HepG2 (cell line): ENCODE data around the gene NEDD8. TPM values are rescaled to one million over a fixed set of nuclear protein-coding genes. Genes with fewer than 3 reads are reported as not detected.

ENCODE experiments used
- AGO2 ChIP-seq: fragments of 200-400 bp; formaldehyde crosslinking; optimal IDR thresholded peaks from 2 replicates; pipeline ENCODE3; 2017; ENCODE audit warnings: mild to moderate bottlenecking, low read depth, low read length, moderate library complexity
- ATF7 ChIP-seq, 2 experiments: fragments of 450-650 bp in 1 of 2; sonication (generic) in 1 of 2; formaldehyde crosslinking in 1 of 2; IDR thresholded peaks; 2 replicates each; pipeline versions ENCODE4 v1.4.0 to v1.6.1; 2016 to 2020; ENCODE audit warnings: antibody characterized with exemption in 1 of 2, mild to moderate bottlenecking in 1 of 2, missing genetic modification reagents in 1 of 2
- ERF ChIP-seq: IDR thresholded peaks from 2 replicates; pipeline ENCODE4 v1.6.1; 2018; ENCODE audit warnings: missing biosample characterization, missing genetic modification reagents
- HMGXB3 ChIP-seq: sonication (generic); formaldehyde crosslinking; IDR thresholded peaks from 2 replicates; pipeline ENCODE4 v1.4.0; 2020; ENCODE audit warnings: missing genetic modification reagents, borderline replicate concordance
- HMGXB4 ChIP-seq, 2 experiments: sonication (generic) in 1 of 2; formaldehyde crosslinking in 1 of 2; IDR thresholded peaks; 2 replicates each; pipeline versions ENCODE4 v1.4.0 to v1.6.1; 2018 to 2020; ENCODE audit warnings: missing genetic modification reagents in 2 of 2, borderline replicate concordance in 1 of 2, low read depth in 1 of 2, mild to moderate bottlenecking in 1 of 2, missing biosample characterization in 1 of 2
- IRF2 ChIP-seq: IDR thresholded peaks from 2 replicates; pipeline ENCODE4 v1.6.1; 2018; ENCODE audit warnings: missing genetic modification reagents, missing compliant biosample characterization
- MED1 ChIP-seq: sonication (generic); formaldehyde crosslinking; IDR thresholded peaks from 2 replicates; pipeline ENCODE4 v1.4.0; 2020; ENCODE audit warnings: missing genetic modification reagents
- NPAS2 ChIP-seq: sonication (generic); formaldehyde crosslinking; IDR thresholded peaks from 2 replicates; pipeline ENCODE4 v1.8.0; 2022; ENCODE audit warnings: mild to moderate bottlenecking, missing genetic modification reagents, borderline replicate concordance
- PAX8 ChIP-seq: sonication (generic); formaldehyde crosslinking; IDR thresholded peaks from 2 replicates; pipeline ENCODE4 v1.8.0; 2022; ENCODE audit warnings: mild to moderate bottlenecking, missing genetic modification reagents, borderline replicate concordance
- RBM22 ChIP-seq: fragments of 200-400 bp; formaldehyde crosslinking; optimal IDR thresholded peaks from 2 replicates; pipeline ENCODE3; 2017; ENCODE audit warnings: mild to moderate bottlenecking, low read length, moderate library complexity
- RERE ChIP-seq: IDR thresholded peaks from 2 replicates; pipeline ENCODE4 v1.6.1; 2016; ENCODE audit warnings: low read depth, missing genetic modification reagents, missing compliant biosample characterization
- SALL1 ChIP-seq: sonication (generic); formaldehyde crosslinking; IDR thresholded peaks from 2 replicates; pipeline ENCODE4 v1.8.0; 2022; ENCODE audit warnings: mild to moderate bottlenecking, missing genetic modification reagents
- TAF1 ChIP-seq: sonication (generic); formaldehyde crosslinking; IDR thresholded peaks from 2 replicates; pipeline ENCODE4 v1.4.0; 2020; ENCODE audit warnings: missing genetic modification reagents
- ZNF296 ChIP-seq: sonication (generic); formaldehyde crosslinking; conservative IDR thresholded peaks from 2 replicates; pipeline ENCODE4 v1.5.0; 2020; ENCODE audit warnings: mild to moderate bottlenecking, missing genetic modification reagents
- ZNF383 ChIP-seq: sonication (generic); formaldehyde crosslinking; IDR thresholded peaks from 2 replicates; pipeline ENCODE4 v1.4.0; 2020; ENCODE audit warnings: missing genetic modification reagents, mild to moderate bottlenecking, borderline replicate concordance
- ZNF562 ChIP-seq: sonication (generic); formaldehyde crosslinking; IDR thresholded peaks from 2 replicates; pipeline ENCODE4 v1.8.0; 2022; ENCODE audit warnings: missing genetic modification reagents, borderline replicate concordance
- ZZZ3 ChIP-seq: sonication (generic); formaldehyde crosslinking; IDR thresholded peaks from 2 replicates; pipeline ENCODE4 v1.4.0; 2020; ENCODE audit warnings: missing genetic modification reagents, mild to moderate bottlenecking, borderline replicate concordance
- polyA plus RNA-seq, 8 experiments: library from polyadenylated mRNA; depleted of rRNA in 3 of 8; stranded (reverse) in 7 of 8; unstranded in 1 of 8; fragments of >200 nt; fragmentation: Illumina TruSeq in 4 of 8; extraction: Trizol in 4 of 8; gene quantifications; 2 replicates each; pipeline versions ENCODE4 v1.2.1 to v1.2.3, GENCODE V29; 2011 to 2016; ENCODE audit warnings: low read depth in 4 of 8, missing spikeins in 1 of 8, mixed read lengths in 1 of 8; ENCODE audit not compliant: insufficient read depth in 1 of 8
- total RNA-seq, 5 experiments: library from RNA; depleted of rRNA; stranded (reverse); fragments of >200 nt; fragmentation: Illumina TruSeq; extraction: Trizol; gene quantifications; 2 replicates each; pipeline ENCODE4 v1.2.3, GENCODE V29; 2016; ENCODE audit warnings: low read depth in 1 of 5

NEDD8 gene
- total and polyA plus RNA-seq, 2 of the 13 experiments (the other 11 are each of a cell fraction or from before 2014, with no cell fraction given): 535 to 713 TPM

- 0 out of 2 replicates have a peak, but pooled peaks have one; percentile 35 for TF ChIP-seq PAX8 (CRISPR knock-in tag)
- TF ChIP-seq ERF (CRISPR knock-in tag): no peak
- no peak for TF ChIP-seq MED1 (CRISPR knock-in tag)
- 0 out of 2 replicates have a peak, but pooled peaks have one; percentile 31 for TF ChIP-seq SALL1 (CRISPR knock-in tag)
- TF ChIP-seq TAF1: no peak
- no peak for TF ChIP-seq AGO2
- TF ChIP-seq ATF7 (IDR thresholded peaks at IDR 0.05): no peak
- 0 out of 2 replicates have a peak, but pooled peaks have one; percentile 29 for TF ChIP-seq ATF7 (CRISPR knock-in tag; IDR thresholded peaks at IDR 0.05)
- no peak for TF ChIP-seq ZNF296
- TF ChIP-seq HMGXB4 (CRISPR knock-in tag; IDR thresholded peaks at IDR 0.05; ENCODE audit: borderline replicate concordance in 1 of 2, low read depth in 1 of 2): no peak
- TF ChIP-seq ZNF562 (CRISPR knock-in tag): no peak
- no peak for TF ChIP-seq HMGXB3 (CRISPR knock-in tag)
- TF ChIP-seq RERE (CRISPR knock-in tag): no peak
- TF ChIP-seq IRF2 (CRISPR knock-in tag): no peak
- no peak for TF ChIP-seq RBM22
- 0 out of 2 replicates have a peak, but pooled peaks have one; percentile 71 for TF ChIP-seq NPAS2 (CRISPR knock-in tag)
- 0 out of 2 replicates have a peak, but pooled peaks have one; percentile 59 for TF ChIP-seq ZNF383 (CRISPR knock-in tag)
- 0 out of 2 replicates have a peak, but pooled peaks have one; percentile 33 for TF ChIP-seq ZZZ3 (CRISPR knock-in tag)
Measured at GRCh38 chr14:24273422-24273998, 41.3 kb upstream of the NEDD8 start (continued).
